ENCODE results near the gene SMIM35.

The SMIM35 gene

GRCh38 chr11:118109231-118109630 is 22.5 kb upstream of the SMIM35 start:
- Histone ChIP-seq H3K27me3 (ENCODE audit: control insufficient read depth, low read length) (peaks cover 10% of the 10 kb centered on the region), H3K9me2 (replicated peaks; ENCODE audit: control insufficient read depth, low read length) (no peaks in the 10 kb centered on the region), H3K4me3 (ENCODE audit: low read length) (no peak overlapping the region), H3K4me2 (ENCODE audit: low read length) (no peak overlapping the region), H3K36me3 (ENCODE audit: control insufficient read depth, low read length) (no peaks in the 10 kb centered on the region), H3F3A (ENCODE audit: control insufficient read depth, insufficient read depth) (no peaks in the 10 kb centered on the region), H3K9me3 (ENCODE audit: control insufficient read depth, insufficient read depth, low read length) (no peaks in the 10 kb centered on the region), H3K27ac (ENCODE audit: low read depth, low read length) (no peak overlapping the region), H3K4me1 (ENCODE audit: control insufficient read depth, low read length) (no peaks in the 10 kb centered on the region), H4K20me1 (ENCODE audit: control insufficient read depth, insufficient read depth, low read depth, low read length) (no peaks in the 10 kb centered on the region), H3K79me2 (ENCODE audit: control insufficient read depth, low read length) (no peaks in the 10 kb centered on the region)
- TF ChIP-seq CTCF (IDR thresholded peaks at IDR 0.05; ENCODE audit: low read depth, low read length, poor library complexity, severe bottlenecking): no peak
- no peak for TF ChIP-seq EZH2phosphoT487 (IDR thresholded peaks at IDR 0.05; ENCODE audit: borderline replicate concordance, low read length)

- Histone ChIP-seq H3K9me2 (replicated peaks; ENCODE audit: control insufficient read depth, low read length) (no peaks in the 10 kb centered on the region), H4K20me1 (ENCODE audit: control insufficient read depth, insufficient read depth, low read depth, low read length) (no peaks in the 10 kb centered on the region), H3K27ac (ENCODE audit: low read depth, low read length) (no peak overlapping the region), H3K79me2 (ENCODE audit: control insufficient read depth, low read length) (no peaks in the 10 kb centered on the region), H3K4me2 (ENCODE audit: low read length) (no peak overlapping the region), H3K4me3 (ENCODE audit: low read length) (no peak overlapping the region), H3F3A (ENCODE audit: control insufficient read depth, insufficient read depth) (no peaks in the 10 kb centered on the region), H3K36me3 (ENCODE audit: control insufficient read depth, low read length) (no peaks in the 10 kb centered on the region), H3K4me1 (ENCODE audit: control insufficient read depth, low read length) (no peaks in the 10 kb centered on the region), H3K27me3 (ENCODE audit: control insufficient read depth, low read length) (peaks cover 10% of the 10 kb centered on the region), H3K9me3 (ENCODE audit: control insufficient read depth, insufficient read depth, low read length) (no peaks in the 10 kb centered on the region)
- no peak for TF ChIP-seq EZH2phosphoT487 (IDR thresholded peaks at IDR 0.05; ENCODE audit: borderline replicate concordance, low read length)
Measured at GRCh38 chr11:118108513-118108912, 21.8 kb upstream of the SMIM35 start.

GRCh38 chr11:118106789-118107335 is 20.1 kb upstream of the SMIM35 start:
- Histone ChIP-seq H3K4me3 (ENCODE audit: low read length) (no peak overlapping the region), H3F3A (ENCODE audit: control insufficient read depth, insufficient read depth) (no peaks in the 10 kb centered on the region), H3K27me3 (ENCODE audit: control insufficient read depth, low read length) (peaks cover 10% of the 10 kb centered on the region), H3K79me2 (ENCODE audit: control insufficient read depth, low read length) (no peaks in the 10 kb centered on the region), H3K9me2 (replicated peaks; ENCODE audit: control insufficient read depth, low read length) (no peaks in the 10 kb centered on the region), H3K4me2 (ENCODE audit: low read length) (no peak overlapping the region), H4K20me1 (ENCODE audit: control insufficient read depth, insufficient read depth, low read depth, low read length) (no peaks in the 10 kb centered on the region), H3K27ac (ENCODE audit: low read depth, low read length) (no peak overlapping the region), H3K4me1 (ENCODE audit: control insufficient read depth, low read length) (no peaks in the 10 kb centered on the region), H3K9me3 (ENCODE audit: control insufficient read depth, insufficient read depth, low read length) (no peaks in the 10 kb centered on the region), H3K36me3 (ENCODE audit: control insufficient read depth, low read length) (no peaks in the 10 kb centered on the region)
- TF ChIP-seq CTCF (IDR thresholded peaks at IDR 0.05; ENCODE audit: low read depth, low read length, poor library complexity, severe bottlenecking): no peak
- TF ChIP-seq EZH2phosphoT487 (IDR thresholded peaks at IDR 0.05; ENCODE audit: borderline replicate concordance, low read length): no peak

GRCh38 chr11:118105657-118106305 is 19.0 kb upstream of the SMIM35 start:
- H3K4me1 ChIP-seq (ENCODE audit: control insufficient read depth, low read length): no peaks in the 10 kb centered on the region
- no peaks in the 10 kb centered on the region for H3K9me3 ChIP-seq (ENCODE audit: control insufficient read depth, insufficient read depth, low read length)
- H3K4me2 ChIP-seq (ENCODE audit: low read length): no peak overlapping the region
- no peaks in the 10 kb centered on the region for H3K79me2 ChIP-seq (ENCODE audit: control insufficient read depth, low read length)
- no peaks in the 10 kb centered on the region for H3K36me3 ChIP-seq (ENCODE audit: control insufficient read depth, low read length)
- no peak overlapping the region for H3K4me3 ChIP-seq (ENCODE audit: low read length)
- no peaks in the 10 kb centered on the region for H3F3A ChIP-seq (ENCODE audit: control insufficient read depth, insufficient read depth)
- no peaks in the 10 kb centered on the region for H4K20me1 ChIP-seq (ENCODE audit: control insufficient read depth, insufficient read depth, low read depth, low read length)
- no peak overlapping the region for H3K27ac ChIP-seq (ENCODE audit: low read depth, low read length)
- H3K9me2 ChIP-seq (replicated peaks; ENCODE audit: control insufficient read depth, low read length): no peaks in the 10 kb centered on the region
- TF ChIP-seq EZH2phosphoT487 (IDR thresholded peaks at IDR 0.05; ENCODE audit: borderline replicate concordance, low read length): no peak
- TF ChIP-seq CTCF (IDR thresholded peaks at IDR 0.05; ENCODE audit: low read depth, low read length, poor library complexity, severe bottlenecking): no peak
- peaks cover 13% of the 10 kb centered on the region for H3K27me3 ChIP-seq (ENCODE audit: control insufficient read depth, low read length)

All from DOHH2 (cell line).